Lung (tissue), 12 donors: ENCODE results near the gene C5AR2. TPM values are rescaled to one million over a fixed set of nuclear protein-coding genes. Genes with fewer than 3 reads are reported as not detected.
A peak's percentile ranks its signal among the peaks of the same experiment; 100 is the strongest.
"Not testable (repeated sequence)": the region's sequence is repeated elsewhere in the genome, so short reads cannot be mapped to it uniquely, and the experiment has no call there.

ENCODE experiments used
- ATAC-seq: fragments of 200-7000 bp; cut with Tn5 transposase; one replicate; pipeline ENCODE4 v1.9.1; 2020; ENCODE audit warnings: moderate number of reproducible peaks; ENCODE audit not compliant: insufficient read depth, low FRiP score
- DNase-seq, 3 donors: peaks; one replicate each; pipeline ENCODE4 v3.0.0-alpha.2; 2013 to 2017
- H3K27ac ChIP-seq, 2 donors: one replicate each; pipeline ENCODE4 v1.5.1; 2013; ENCODE audit warnings: mild to moderate bottlenecking in 2 of 2, moderate library complexity in 2 of 2, control low read depth in 1 of 2, inconsistent platforms in 1 of 2, low read depth in 1 of 2, low read length in 1 of 2
- H3K27me3 ChIP-seq, 3 donors: one replicate each; pipeline ENCODE4 v1.5.1; 2013; ENCODE audit warnings: low read length in 2 of 3; ENCODE audit not compliant: control insufficient read depth in 3 of 3, insufficient read depth in 3 of 3
- H3K36me3 ChIP-seq, 4 donors: one replicate each; pipeline ENCODE4 v1.5.1; 2013; ENCODE audit warnings: low read length in 4 of 4, mild to moderate bottlenecking in 1 of 4, moderate library complexity in 1 of 4; ENCODE audit not compliant: control insufficient read depth in 4 of 4, insufficient read depth in 4 of 4
- H3K4me1 ChIP-seq, 5 donors: one replicate each; pipeline ENCODE4 v1.5.1; 2013; ENCODE audit warnings: low read length in 5 of 5, mild to moderate bottlenecking in 2 of 5, moderate library complexity in 1 of 5; ENCODE audit not compliant: control insufficient read depth in 5 of 5, insufficient read depth in 5 of 5
- H3K4me3 ChIP-seq: one replicate; pipeline ENCODE4 v1.5.1; 2013; ENCODE audit warnings: mild to moderate bottlenecking, control low read depth, moderate library complexity
- H3K9ac ChIP-seq, 2 donors: one replicate each; pipeline ENCODE4 v1.5.1; 2013; ENCODE audit warnings: low read length in 2 of 2, control low read depth in 1 of 2; ENCODE audit not compliant: insufficient read depth in 1 of 2
- H3K9me3 ChIP-seq, 4 donors: one replicate each; pipeline ENCODE4 v1.5.1; 2013; ENCODE audit warnings: low read length in 3 of 4, mild to moderate bottlenecking in 1 of 4, moderate library complexity in 1 of 4; ENCODE audit not compliant: control insufficient read depth in 4 of 4, insufficient read depth in 3 of 4
- WGBS, 2 donors: extraction: QIAGEN DNeasy Blood & Tissue Kit; methylation state at CpG; one replicate each; pipeline ENCODE4 v1.1.7; 2013; 5-methylcytosine and 5-hydroxymethylcytosine counted together
- polyA plus RNA-seq, 2 donors: library from polyadenylated mRNA; stranded (reverse); fragments of 200-250 nt; gene quantifications; one replicate each; pipeline ENCODE4 v1.2.1, GENCODE V29; 2013
- total RNA-seq, 2 donors: library from RNA; depleted of rRNA in 1 of 2; stranded (reverse); fragments of >200 nt in 1 of 2; gene quantifications; one replicate each; pipeline ENCODE4 v1.2.1, GENCODE V29; 2014 to 2021
- TF ChIP-seq, protein P1 (sequence below): IDR thresholded peaks from 2 replicates; pipeline ENCODE4 v1.5.1; 2012; ENCODE audit warnings: mild to moderate bottlenecking; ENCODE audit errors: control extremely low read depth, extremely low read depth
- donor health status: control.
- donor health status: control.
- donor health status: Bipolar disorder and iron deficiency.
- donor health status: healthy.
- donor health status: DM: yes; HTN: yes; CAD: no.

The C5AR2 gene
- total and polyA plus RNA-seq, 4 donors: 1.0 to 17.4 (median 7.7) TPM

- TF ChIP-seq, protein P1, sequence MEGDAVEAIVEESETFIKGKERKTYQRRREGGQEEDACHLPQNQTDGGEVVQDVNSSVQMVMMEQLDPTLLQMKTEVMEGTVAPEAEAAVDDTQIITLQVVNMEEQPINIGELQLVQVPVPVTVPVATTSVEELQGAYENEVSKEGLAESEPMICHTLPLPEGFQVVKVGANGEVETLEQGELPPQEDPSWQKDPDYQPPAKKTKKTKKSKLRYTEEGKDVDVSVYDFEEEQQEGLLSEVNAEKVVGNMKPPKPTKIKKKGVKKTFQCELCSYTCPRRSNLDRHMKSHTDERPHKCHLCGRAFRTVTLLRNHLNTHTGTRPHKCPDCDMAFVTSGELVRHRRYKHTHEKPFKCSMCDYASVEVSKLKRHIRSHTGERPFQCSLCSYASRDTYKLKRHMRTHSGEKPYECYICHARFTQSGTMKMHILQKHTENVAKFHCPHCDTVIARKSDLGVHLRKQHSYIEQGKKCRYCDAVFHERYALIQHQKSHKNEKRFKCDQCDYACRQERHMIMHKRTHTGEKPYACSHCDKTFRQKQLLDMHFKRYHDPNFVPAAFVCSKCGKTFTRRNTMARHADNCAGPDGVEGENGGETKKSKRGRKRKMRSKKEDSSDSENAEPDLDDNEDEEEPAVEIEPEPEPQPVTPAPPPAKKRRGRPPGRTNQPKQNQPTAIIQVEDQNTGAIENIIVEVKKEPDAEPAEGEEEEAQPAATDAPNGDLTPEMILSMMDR: no peak
- Histone ChIP-seq H3K27ac (peak overlapping the region in 1 of 2 donors; percentile 76), H3K4me3 (no peak overlapping the region), H3K9me3 (no peaks in the 10 kb centered on the region), H3K36me3 (no peaks in the 10 kb centered on the region), H3K9ac (no peak overlapping the region), H3K27me3 (no peaks in the 10 kb centered on the region), H3K4me1 (peaks cover 0 to 6% (median 0%) of the 10 kb centered on the region in 5 donors)
- ATAC-seq: no peak
- 89 to 90% methylated on average over 6 of the region's 6 CpGs for WGBS, 2 donors
- no peak for DNase-seq
Observed at GRCh38 chr19:47331490-47331889, 485 bp upstream of the C5AR2 start.

DNA sequence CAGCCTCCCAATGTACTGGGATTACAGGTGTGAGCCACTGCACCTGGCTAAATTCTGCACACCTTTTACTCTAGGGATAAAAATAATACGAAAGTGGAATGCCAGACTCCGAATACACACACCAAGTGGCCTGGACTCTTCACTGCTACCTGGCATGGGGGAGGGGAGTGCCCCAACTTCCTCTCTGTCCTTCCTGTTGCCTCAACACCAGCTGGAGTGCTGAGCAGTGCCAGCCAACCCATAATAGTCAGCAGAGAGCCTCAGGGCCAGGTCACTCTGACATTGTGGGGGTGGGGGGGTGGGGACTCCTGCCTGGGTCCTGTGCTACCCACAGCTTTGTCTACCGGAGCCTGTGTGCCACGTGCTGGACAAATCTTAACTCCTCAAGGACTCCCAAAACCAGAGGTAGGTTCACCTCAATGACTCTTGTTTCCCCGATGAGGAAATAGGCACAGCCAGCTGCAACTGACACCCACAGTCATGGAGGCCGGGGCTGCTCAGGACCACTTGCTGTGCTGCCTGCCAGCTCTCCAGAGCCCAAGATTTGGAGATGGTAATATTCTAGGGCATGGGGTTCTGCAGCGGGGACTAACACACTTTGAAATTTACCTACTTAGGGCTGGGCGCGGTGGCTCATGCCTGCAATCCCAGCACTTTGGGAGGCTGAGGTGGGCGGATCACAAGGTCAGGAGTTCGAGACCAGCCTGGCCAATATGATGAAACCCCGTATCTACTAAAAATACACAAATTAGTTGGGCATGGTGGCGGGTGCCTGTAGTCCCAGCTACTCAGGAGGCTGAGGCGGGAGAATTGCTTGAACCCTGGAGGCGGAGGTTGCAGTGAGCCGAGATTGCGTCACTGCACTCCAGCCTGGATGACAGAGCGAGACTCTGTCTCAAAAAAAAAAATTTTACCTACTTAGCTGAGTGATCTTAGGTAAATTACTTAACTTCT lies 5.1 kb downstream of the C5AR2 start:
- not testable (repeated sequence) for H3K9me3 ChIP-seq, H3K36me3 ChIP-seq, H3K27me3 ChIP-seq, H3K4me3 ChIP-seq, H3K4me1 ChIP-seq, H3K9ac ChIP-seq
- WGBS, 2 donors: 50 to 58% methylated on average over 18 of the region's 18 CpGs
- peak; percentile 27 to 57 (median 57) for DNase-seq
- ATAC-seq: peak; percentile 19
- H3K27ac ChIP-seq: peak overlapping the region in 1 of 2 donors; percentile 68

GRCh38 chr19:47339196-47339880 lies 7.4 kb downstream of the C5AR2 start:
- H3K4me1 ChIP-seq: peaks cover 0 to 8% (median 0%) of the 10 kb centered on the region in 5 donors
- no peaks in the 10 kb centered on the region for H3K9me3 ChIP-seq
- 76 to 88% methylated on average over 10 of the region's 10 CpGs for whole genome bisulfite sequencing, 2 donors
- DNase-seq: no peak
- no peaks in the 10 kb centered on the region for H3K27me3 ChIP-seq
- H3K36me3 ChIP-seq: no peaks in the 10 kb centered on the region
- H3K4me3 ChIP-seq: no peak overlapping the region
- ATAC-seq: no peak
- no peak overlapping the region for H3K9ac ChIP-seq
- TF ChIP-seq, protein P1: no peak
- H3K27ac ChIP-seq: no peak overlapping the region
